GM19043 (cell line): ENCODE data around the gene TCL1A.
"Not testable (repeated sequence)": the region's sequence is repeated elsewhere in the genome, so short reads cannot be mapped to it uniquely, and the experiment has no call there.

Source experiments
- ATAC-seq: cut with Tn5 transposase; IDR thresholded peaks from one replicate; pipeline ENCODE4 v1.9.1; 2021; ENCODE audit warnings: low read depth; ENCODE audit not compliant: unreplicated experiment

Gene TCL1A

GRCh38 chr14:95713596-95714371 is at the start of gene TCL1A:
TSS of gene TCL1A (minus strand) at chr14:95714125. CDS start at chr14:95714066, 59 bp downstream.
- ATAC-seq = peak; percentile 71

DNA sequence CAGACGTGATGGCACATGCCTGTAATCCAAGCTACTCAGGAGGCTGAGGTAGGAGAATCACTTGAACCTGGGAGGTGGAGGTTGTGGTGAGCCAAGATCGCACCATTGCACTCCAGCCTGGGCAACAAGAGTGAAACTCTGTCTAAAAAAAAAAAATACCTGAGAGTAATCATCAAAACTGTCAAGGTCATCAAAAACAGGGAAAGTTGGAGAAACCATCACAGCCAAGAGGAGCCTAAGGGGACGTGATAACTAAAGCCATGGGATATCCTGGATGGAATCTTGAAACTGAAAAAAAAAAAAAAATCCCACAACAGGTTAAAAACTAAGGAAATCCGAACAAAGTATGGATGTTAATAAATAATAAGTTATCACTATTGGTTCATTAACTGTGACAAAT is 49.1 kb upstream of the TCL1A start:
- not testable (repeated sequence) for ATAC-seq

- ATAC-seq = no peak
These were observed 47.5 kb upstream of the TCL1A start for GRCh38 chr14:95761436-95761835.

DNA sequence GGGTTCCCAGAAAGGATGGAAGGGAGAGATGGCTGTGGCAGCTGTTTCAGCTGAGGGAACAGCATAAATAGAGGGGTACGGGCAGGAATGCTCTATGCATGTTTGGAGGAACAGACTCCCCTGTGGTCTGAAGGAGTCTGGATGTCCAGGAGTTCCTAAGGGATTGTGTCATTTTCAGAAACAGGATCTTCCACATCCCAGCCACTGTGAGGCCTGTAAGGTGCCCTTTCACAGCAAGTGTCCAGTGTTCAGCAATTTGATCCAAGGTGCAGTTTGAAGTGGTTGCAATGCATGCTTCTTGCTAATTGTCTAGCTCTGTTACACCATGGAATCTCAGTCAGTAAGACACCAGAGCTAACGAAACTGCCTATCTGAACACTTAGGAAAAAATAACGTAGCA is 46.7 kb upstream of the TCL1A start:
- ATAC-seq = no peak

- ATAC-seq = no peak
These were observed 46.0 kb upstream of the TCL1A start for GRCh38 chr14:95759941-95760340.

GRCh38 chr14:95758331-95758730 is 44.4 kb upstream of the TCL1A start:
- ATAC-seq = no peak

GRCh38 chr14:95756751-95757150 is 42.8 kb upstream of the TCL1A start:
- no peak for ATAC-seq

DNA sequence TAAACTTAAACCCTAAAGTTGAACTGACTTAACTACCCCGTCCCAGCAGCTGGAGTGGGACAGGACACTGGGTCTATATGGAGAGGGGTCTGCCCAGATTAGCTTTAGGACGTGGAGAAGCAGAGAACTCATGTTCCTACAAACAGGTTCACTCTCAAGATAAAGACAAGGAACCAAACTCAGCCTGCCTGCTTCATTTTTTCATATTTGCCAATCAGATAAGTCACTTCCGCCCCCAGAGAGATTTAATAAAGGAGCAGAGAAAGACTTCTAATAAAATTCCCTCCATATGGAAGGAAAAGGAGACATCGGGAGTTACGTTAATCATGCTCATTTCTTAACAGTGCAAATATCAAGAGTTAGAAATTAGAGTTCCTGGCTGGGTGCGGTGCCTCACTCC is 42.2 kb upstream of the TCL1A start:
- no peak for ATAC-seq

- ATAC-seq = no peak
These were observed 27.9 kb upstream of the TCL1A start for GRCh38 chr14:95741781-95742180.

DNA sequence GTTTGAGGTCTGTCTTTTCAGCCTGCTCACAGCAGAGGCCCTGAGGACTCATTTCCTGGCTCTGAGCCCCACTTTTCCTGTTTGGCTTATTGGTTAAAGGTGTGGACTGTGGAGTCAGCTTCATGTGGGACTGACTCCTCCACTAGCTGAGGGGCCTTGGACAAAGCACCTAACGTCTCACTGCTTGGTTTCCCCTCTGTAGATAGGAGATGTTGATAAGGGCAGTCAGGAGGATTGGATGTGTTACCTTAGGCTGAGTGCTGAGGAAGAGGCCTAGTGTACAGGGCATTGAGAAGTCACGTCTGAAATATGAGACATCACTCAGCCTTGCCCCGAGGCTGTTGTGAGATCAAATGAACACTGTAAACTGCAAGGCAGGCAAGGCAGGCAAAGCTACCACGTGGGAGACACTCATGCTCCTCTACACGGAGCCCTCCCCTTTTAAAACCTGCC is 27.1 kb upstream of the TCL1A start:
- ATAC-seq = no peak

DNA sequence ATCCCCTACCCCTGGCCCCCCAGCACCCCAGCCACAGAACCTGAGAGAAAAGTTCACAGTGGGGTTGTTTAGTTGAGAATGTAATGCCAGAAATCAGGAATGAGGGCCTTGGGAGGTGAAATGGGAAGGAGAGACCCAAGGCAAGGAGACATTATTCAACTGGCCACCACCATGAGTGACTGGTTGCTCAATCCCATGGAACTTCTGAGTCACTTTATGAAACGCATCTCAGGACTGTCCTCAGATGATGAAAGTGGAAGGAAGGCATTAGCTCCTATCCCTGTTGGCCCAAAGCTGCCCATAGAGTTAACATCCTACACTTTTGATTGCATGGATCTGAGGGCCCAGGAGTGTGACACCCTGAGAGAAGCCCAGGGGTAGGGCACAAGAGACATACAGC is 25.4 kb upstream of the TCL1A start:
- ATAC-seq = no peak

- no peak for ATAC-seq
These were observed 19.3 kb upstream of the TCL1A start for GRCh38 chr14:95733212-95733611.

GRCh38 chr14:95730126-95730525 is 16.2 kb upstream of the TCL1A start:
- ATAC-seq = no peak

DNA sequence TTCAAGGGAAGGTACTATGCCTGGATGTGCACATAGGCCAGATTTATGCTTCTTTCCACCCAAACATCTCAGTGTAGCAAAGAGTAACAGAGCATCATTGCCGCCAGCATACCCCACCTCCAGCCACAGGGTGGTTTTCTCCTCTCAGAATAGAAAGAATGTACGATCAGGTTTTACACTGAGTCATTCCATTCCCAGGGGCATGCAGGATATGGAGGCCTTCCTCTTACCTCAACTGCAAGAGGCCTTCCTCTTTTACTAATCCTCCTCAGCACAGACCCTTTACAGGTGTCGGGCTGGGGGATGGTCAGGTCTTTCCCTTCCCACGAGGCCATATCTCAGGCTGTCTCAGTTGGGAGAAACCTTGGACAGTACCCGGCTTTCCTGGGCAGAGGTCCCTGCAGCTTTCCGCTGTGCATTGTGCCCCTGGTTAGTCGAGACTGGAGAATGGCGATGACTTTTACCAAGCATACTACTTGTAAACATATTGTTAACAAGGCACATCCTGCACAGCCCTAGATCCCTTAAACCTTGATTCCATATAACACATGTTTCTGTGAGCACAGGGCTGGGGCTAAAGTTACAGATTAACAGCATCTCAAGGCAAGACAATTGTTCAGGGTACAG is 15.6 kb upstream of the TCL1A start:
- not testable (repeated sequence) for ATAC-seq

DNA sequence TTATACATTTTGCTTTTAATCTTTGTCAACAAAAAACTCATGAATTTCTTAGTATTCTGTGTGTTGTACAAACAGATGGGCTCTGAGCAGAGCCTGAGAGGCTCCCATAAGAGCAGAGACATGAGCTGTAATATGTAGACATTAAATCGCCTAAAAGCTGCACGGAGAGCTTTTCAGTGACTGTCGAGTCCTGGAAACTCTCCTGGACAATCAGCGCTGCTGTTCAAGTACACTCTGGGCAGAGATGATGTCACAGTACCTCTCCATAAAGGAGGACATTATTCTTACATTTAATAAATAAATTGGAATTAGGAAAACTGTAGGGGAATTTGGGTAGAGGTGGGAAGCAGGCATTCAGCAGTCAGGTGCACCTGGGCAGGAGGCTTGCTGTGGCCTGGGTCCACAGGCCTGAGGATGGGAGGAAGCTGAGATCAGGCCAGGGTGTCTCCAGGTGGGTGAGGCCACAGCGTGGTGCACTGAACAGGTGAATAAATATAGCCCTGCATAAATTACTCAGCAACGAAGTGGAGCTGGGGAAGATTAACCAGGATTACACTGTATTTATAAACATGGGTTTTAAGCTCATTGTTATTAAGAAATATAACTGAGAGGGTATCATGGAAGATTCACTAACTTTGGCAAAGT is 13.3 kb upstream of the TCL1A start:
- ATAC-seq = no peak

- peak; percentile 77 for ATAC-seq
These were observed 11.9 kb upstream of the TCL1A start for GRCh38 chr14:95725685-95726336.

DNA sequence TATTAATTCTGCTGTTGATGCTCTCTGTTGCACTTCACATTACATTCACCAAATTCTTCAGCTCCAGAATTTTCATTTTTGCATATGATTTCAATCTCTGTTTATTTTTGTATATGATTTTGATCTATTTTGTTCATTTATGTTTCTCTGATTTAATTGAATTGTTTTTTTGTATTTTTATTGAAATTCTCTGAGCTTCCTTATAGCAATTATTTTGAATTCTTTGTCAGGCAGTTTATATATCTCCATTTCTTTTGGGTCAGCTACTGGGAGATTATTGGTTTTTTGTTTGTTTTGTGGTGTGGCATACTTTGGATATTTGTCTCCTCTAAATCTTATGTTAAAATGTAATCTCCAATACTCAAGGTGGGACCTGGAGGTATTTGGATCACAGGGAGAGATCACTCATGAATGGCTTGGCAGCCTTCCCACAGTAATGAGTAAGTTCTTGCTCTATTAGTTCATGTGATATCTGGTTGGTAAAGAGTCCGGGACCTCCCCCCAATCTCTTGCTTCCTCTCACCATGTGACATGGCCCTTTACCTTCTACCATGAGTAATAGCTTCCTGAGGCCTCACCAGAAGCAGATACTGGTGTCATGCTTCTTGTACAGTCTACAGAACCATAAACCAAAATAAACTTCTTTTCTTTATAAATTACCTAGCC is 8.7 kb upstream of the TCL1A start:
- no peak for ATAC-seq

- ATAC-seq = no peak
These were observed 1.5 kb downstream of the TCL1A start for GRCh38 chr14:95712398-95712797.

DNA sequence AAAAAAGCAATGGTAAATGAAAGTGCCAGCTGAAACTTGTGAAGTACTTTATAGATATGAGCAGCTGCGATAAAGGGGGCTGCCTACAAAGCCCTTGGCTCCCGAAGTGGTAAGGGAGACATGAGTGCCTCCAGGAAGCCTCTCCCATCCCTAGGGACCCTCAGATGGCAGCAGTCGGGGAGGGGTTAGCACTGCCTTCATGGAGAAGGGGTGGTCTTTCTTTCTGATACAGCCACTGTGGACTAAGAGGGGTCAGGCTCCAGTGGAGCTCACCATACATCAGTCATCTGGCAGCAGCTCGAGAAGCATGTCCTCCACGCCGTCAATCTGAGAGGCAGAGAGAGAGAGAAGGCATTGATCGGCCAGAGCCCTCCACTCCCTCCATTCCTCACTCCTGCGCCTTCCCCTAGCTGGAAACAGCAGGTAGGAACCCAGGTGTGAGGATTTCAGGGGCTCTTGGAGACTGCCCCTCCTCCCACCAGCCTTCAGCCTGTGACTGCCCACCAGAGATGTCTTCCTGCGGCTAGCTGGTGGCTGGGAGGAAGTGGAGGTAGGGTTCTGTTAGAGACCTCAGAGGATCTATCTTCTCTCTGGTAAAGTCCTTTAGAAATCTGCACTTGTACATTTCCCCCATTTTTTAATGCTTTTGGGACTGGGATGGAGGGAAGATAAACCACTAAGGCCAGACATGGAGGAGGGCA is 2.3 kb downstream of the TCL1A start:
- no peak for ATAC-seq

GRCh38 chr14:95710106-95710505 is 3.8 kb downstream of the TCL1A start:
- no peak for ATAC-seq
